GM23338 (cell line): ENCODE measurements around the gene PARD3.

Experiments
- CREB1 ChIP-seq: fragments of 250-450 bp; sonication (Bioruptor Pico); IDR thresholded peaks from 2 replicates; pipeline ENCODE4 v1.5.0; 2020; ENCODE audit warnings: low read depth, mild to moderate bottlenecking, moderate library complexity
- CTCF ChIP-seq, 2 experiments: fragments of 200-600 bp in 1 of 2; sonication (generic) in 1 of 2; conservative IDR thresholded peaks; 2 replicates each; pipeline versions ENCODE4 v1.5.1 to v1.6.1; 2016 to 2017; ENCODE audit warnings: antibody characterized with exemption in 2 of 2, low read depth in 2 of 2, mild to moderate bottlenecking in 2 of 2, moderate library complexity in 1 of 2
- EZH2 ChIP-seq: fragments of 200-600 bp; sonication (generic); IDR thresholded peaks from one replicate; pipeline ENCODE4 v1.8.0; 2017; ENCODE audit warnings: antibody characterized with exemption, mild to moderate bottlenecking, low read depth; ENCODE audit not compliant: unreplicated experiment
- EZH2phosphoT487 ChIP-seq: fragments of 200-600 bp; sonication (generic); IDR thresholded peaks from one replicate; pipeline ENCODE4 v1.8.1; 2018; ENCODE audit warnings: antibody characterized with exemption; ENCODE audit not compliant: unreplicated experiment
- NANOG ChIP-seq: IDR thresholded peaks from 2 replicates; pipeline ENCODE4 v1.6.1; 2016; ENCODE audit warnings: antibody characterized with exemption, borderline replicate concordance
- POLR2AphosphoS5 ChIP-seq: IDR thresholded peaks from 2 replicates; pipeline ENCODE4 v1.6.1; 2016; ENCODE audit warnings: antibody characterized with exemption, low read depth
- REST ChIP-seq: IDR thresholded peaks from one replicate; pipeline ENCODE4 v1.6.1; 2018; ENCODE audit warnings: antibody characterized with exemption; ENCODE audit not compliant: unreplicated experiment
- ZNF114 ChIP-seq: fragments of 250-450 bp; sonication (Bioruptor Pico); IDR thresholded peaks from 2 replicates; pipeline ENCODE4 v1.5.0; 2020; ENCODE audit warnings: mild to moderate bottlenecking, moderate library complexity

DNA sequence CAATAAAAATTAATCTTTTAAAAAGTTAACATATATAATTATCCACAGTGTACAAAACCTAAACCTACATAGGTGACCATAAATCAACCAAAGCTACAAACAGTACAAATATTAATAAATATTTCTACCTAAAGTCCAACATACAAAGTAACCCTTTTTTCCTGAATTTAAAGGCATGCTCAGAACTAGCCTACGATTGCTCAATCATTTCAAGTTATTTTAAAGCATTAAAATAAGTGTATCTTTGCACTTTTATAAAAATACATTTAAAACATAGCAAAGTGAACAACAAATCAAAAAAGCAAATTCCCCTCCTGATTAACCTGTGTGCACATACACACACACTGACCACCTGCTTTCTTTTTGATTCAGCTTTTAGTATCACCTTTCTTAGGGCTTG lies 202.2 kb downstream of the PARD3 start:
- no peak for TF ChIP-seq CTCF (conservative IDR thresholded peaks at IDR 0.05; ENCODE audit: low read depth in 2 of 2)
- no peak for TF ChIP-seq EZH2
- no peak for TF ChIP-seq REST
- TF ChIP-seq EZH2phosphoT487 = no peak
- no peak for TF ChIP-seq POLR2AphosphoS5
- no peak for TF ChIP-seq CREB1 (CRISPR knock-in tag)
- TF ChIP-seq NANOG = no peak
- TF ChIP-seq ZNF114 (CRISPR knock-in tag) = no peak
